GM04503 (cell line): Measurements from ENCODE around the gene CIB4.

ENCODE experiments used
- DNase-seq: peaks from one replicate; pipeline ENCODE4 v3.0.0-alpha.2; 2012; ENCODE audit warnings: low read depth

The CIB4 gene

DNA sequence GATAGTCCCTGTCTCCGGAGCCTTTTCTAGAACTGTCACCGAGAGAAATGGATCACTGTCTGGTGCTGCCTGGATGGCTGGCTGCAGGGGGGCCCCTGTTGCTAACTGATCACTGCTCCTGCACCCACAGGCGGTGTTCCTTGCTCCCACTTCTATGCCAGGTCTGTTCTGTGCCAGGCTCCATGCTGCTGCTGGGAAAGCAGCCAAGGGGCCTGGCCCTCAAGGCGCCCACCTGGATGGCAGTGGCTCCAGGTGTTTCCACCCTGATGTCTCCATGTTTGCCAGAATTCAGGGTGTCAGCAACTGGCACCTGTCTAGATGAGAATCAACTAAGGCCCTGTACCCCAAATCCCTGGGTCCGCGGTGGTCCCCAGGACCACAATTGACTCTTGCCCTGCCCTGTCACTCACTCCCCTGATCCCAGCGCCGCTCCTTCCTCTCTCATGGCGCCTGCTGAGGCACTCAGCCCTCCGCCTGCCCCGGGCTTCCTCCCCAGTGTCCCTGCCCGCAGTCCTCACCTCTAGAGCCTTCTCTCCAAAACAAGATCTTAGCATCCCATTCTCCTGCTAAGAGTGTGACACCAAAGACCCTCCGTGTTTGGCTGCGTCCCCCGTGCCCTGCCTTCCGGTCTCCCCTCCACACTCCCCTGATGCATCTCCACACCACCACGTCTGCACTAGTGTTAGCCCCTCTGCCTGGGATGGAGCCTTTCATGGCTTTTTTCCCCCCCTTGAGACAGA lies 90.7 kb downstream of the CIB4 start:
- no peak for DNase-seq

DNA sequence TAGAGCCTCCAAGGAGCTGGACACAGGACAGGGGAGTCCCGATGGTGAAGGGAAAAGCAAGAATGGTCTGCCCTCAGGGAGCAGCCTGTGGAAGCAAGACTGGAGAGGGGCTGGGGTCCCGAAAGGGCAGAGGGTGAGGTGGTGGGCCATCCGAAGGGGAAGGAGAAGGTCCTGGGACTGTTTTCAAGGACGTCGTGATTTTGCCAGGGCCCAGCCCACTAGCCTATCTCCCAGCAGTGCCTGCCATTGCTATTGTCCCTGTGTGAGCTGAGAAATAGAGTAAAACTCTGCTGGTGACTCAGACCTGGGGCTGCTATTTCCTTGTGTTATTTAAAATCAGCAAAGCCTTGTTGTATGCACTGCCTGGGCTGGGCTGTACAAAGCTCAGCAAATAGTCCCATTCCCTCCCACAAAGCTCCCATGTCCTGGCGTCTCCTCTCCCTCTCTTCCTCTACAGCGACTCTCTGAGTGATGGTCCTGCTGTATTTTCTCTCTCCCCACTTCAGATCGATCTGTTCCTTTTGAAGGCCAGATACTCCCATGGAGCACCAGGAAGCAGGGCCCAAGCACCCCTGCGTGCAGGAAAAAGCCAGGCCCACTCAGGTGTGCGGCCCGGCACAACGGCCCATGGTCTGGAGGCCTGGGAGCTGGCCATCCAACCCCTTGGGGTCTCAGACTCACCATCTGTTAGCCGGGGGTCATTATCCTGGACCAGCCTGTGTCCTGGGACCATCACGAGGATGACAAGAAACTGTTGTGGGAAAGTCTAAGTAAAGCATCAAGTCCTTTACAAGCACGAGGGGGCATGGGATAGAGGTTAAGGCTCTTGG lies 98.3 kb downstream of the CIB4 start:
- no peak for DNase-seq

DNA sequence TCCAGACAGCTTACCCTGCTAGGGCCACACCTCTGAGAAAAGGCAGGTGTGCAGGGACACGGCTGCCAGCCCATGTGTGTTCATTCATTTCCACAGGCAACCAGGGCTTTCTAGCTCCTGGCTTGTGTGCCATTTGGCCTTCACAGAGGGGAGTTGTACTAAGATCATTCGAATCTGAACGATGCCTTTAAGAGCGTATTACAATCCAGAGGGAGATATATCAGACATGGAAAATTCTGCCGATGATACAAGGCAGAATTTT lies 99.0 kb downstream of the CIB4 start:
- DNase-seq: no peak

DNA sequence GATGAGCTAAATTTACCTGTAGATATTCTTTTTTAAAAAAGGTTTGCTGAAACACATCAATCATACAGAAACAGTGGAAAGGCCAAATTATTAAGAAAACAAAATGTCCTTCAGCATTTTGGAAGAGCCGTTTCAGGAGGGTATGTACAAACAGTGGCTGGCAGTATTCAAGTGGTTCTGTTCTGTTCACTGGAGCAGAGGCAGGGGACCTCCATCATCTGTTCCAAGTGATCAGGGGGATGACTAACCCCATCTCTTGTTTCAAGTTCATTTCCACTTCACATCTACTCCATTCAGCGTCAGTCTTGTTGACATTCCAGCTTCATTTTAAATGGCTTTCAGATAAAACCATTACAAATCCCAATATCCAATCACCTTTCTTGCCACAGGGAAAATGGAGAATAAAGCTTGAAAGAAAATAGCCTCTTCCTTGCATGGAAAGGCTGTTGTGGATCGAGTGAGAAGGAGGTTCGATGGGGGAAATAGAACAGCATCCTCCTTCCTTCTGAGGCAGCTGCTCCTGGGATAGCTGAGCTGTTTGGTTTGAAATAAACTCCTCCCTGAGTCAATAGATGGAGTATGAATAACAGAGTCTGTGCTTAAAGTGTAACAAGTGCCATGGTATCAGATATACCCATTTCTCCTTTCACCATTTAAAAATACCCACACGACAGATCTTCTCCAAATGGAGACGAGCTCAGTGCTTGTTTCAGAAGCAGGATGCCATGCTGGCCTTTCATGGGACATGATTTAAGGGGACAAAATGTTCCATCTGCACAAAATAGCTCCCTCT lies 99.6 kb downstream of the CIB4 start:
- DNase-seq: no peak

DNA sequence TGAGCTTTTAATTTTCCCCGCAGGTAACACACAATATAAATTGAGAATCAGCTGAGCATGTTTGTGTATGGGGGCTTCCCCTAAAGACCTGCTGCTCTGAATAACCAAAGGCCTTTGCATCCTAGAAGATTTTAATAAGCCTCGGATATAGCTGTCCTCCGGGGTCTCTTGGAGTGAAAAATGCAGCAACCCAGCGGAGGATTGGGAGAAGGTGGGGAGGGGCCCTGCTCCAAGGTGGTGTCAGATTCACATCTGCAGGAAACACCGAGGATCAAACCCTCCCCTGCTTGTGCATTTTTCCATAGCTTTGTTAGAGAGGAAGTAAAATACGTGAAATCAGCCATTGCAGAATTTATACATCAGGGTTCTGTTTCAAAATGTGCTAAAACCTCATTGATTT lies 100.2 kb downstream of the CIB4 start:
- DNase-seq: no peak

DNA sequence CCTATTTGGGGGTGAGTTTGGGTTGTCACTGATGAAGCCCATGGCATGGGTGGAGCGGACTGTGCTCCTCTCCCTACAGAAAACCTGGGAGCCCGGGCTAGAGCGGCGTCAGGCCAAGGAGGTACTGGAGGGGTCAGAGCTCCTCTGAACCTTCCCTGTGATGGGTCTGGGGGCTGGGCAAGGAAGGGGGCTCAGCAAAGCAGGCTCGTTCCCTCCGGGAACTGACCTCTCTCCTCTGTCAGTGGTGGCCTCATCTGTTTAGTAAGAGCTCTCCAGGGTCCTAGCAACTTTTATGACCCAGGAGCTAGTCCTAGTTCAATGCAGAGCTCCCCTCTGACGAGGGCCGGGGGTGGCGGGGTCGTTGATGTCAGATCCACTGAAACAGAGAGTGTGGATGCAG lies 100.9 kb downstream of the CIB4 start:
- no peak for DNase-seq

DNA sequence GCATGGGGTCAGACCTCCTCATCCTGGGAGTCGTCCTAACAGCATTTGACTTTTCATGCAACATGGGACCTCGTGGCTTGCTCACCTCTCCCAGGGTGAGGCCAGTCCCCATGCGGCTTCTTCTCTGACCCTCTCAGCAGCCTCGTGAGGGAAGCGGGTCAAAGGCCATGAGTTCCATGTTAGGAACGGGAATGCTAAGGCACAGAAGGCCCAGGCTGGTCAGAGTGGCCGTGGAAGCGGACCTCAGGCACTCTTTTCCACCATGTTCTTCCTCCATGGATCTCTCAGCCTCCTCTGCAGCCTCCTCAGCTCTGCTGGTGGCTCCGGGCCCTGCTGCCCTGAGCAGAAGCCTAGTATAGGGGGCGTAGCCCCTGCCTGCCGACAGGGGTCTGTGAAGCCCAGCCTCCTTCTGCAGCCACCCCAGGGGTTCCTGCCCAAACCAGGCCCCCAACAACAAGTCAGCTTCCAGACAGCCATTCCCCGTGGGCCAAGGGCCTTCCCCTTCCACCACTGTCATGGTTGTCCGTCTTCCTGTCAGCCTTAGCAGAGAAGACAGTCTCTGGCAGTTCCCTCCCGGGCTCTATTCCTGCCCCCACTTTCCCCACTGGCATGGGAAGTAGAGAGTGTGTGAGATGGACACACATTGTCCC lies 103.2 kb downstream of the CIB4 start:
- no peak for DNase-seq

DNA sequence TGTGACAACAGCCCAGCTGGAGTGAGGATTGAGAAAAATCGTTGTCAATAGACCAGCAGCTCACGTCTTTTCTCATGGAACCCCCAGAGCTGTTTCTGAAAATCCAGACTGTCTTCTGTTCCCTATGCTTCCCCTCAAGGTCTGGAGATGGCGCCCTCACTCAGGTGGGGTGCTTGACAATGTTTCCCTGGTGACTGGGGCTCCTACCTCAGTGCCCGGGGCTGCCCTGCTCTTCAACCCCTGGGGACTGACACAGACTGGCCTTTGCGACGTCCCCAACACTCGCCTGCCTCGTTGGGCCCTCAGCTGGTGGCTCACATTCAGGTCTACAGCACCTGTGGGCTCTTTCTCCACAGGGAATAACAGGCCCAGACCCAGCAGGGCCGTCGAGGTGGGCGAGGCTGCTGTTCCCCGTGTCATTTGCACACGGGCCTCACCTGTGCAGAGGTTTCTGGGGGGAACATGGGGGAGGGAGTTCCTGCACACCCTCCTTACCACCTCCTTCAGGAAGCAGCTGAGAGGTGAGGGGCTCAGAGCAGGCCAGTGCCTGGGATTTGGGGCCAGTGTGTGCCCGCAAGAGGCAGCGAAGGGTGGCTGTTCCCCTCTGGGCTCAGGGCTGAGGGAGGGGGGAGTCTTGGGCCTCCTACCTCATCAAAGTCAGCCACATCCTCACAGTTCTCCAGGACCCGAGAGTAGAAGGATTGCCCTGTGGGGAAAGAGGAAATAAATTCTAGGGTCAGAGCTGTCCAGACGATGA lies 103.9 kb downstream of the CIB4 start:
- DNase-seq: no peak

DNA sequence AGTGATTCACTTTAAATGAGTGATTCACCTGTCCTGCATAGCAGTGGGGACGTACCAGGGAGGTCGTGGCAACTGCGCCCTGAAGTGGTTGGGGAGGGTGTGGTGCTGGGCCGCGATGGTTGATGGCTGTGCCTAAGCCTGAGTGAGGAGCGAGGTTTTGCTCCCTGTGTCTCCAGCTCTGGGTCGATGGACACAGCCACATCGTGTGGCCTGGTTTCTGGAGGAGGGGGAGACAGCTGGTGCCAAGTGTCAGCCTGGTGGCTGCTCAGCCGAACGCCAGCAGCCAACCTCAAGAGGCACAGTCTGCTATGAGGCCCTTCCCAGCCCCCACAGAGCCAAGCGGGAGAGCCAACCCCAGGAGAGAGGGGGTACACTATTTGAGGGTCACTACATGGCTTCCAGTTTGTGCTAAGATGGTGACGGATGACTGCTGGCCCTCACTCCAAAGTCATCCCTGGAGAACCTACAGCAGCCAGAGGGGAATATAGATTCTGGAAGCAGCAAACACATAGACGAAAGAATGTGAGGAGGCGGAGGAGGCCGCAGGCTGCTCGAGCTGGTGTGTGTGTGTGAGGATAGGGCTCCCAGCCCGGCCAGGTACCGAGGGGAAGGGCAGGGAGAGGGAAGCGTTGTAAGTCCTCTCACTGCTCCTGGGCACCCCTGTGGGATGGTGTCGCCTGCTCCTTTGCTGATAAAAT lies 104.6 kb downstream of the CIB4 start:
- DNase-seq: no peak

DNA sequence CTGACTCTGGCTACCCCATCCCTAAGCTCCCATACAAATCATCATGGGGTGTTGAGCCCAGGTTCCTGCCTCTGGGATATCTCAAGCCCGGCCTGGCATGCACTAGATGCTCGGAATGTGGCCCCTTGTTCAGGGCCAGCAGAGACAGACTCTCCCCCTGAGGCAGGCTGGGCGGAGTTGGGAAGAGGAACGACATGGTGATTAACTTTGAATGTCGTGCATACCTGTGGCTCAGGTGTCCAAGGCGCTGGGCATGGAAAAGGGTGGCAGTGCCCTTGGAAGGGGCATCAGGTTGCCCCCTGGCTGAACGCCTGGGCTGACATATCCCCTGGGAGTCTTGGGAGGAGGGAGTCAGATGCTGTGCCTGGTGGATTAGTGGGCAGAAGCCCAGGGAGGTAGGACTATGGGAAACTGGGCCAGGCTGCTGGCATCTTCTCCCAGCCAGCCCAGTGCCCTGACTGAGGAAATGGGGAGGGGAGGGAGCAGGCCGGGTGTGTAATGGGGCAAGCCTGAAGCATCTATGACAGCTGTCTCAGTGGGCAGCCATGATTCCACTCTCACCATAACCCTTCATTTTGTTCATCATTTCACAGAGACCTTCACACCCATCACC lies 105.4 kb downstream of the CIB4 start:
- no peak for DNase-seq

DNA sequence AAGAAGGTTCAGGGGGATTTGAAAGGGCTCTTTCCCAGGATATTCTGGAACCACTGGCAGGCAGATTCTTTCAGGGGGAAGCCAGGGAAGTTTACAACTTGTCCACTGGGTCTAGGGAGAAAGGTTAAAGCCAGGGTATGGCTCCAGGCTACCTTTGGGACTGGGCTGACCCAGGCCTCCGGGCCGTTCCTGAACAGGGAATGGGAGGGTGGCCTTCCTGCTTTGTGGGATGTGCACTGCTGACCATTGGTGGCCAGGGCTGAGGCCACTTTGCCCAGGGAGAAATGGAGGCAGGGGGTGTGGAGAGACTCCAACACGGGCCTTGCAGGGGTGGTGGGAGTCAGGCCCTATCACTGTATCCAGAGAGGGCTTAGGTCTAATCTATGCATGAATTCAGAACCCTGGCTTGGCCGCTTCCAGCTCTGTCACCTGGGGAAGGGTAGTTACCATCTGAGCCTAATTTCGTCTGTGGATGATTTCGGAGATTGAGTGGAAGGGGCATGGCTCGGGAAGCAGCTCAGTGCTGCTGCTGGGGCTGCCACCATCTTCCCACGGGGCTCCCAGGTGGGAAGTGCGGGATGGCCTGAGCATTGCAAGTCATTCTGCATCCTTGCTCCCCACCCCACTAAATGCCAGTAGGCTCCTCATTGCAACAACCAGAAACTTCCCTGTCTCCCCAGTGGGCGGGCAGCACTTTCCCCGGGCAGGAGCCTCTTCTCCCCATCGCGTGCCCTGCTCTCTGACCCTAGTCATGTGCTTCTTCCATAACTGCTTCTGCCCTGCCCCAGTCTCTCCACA lies 106.1 kb downstream of the CIB4 start:
- DNase-seq: no peak

DNA sequence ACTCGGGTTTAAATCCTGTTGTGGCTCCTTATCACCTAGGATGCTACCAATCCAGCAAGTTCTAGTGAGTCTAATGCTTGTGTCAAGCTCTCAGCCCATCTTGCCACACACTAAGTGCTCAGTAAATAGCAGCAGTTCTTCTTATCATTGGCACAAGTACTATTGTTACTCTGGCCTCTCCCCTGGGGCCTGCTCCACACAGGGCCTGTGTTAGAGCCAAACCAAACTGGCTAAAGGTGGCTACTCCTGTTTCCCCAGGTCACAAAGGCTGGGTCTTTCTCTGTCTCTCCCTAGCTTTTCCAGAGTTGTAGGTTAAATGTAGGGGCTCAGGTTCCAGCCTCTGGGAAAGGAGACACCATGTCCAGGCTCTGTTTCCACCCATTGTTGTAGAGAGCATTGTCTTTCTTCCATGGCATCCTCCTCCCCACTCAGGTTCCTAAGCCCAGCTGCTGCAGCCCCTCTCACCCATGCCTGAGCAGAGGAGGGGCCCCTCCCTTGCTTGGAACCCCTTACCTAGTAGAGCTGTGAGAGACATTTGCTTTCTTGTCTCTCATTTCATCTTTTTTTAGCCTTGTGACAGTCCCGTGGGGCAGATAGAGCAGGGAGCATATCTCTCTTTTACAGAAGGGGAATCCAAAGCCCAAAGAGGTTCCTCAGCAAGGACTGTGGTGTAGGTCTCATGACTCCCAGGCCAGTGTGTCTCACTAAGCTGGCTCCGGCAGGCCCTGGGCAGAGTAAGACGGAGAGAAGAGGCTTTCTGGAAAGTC lies 106.9 kb downstream of the CIB4 start:
- DNase-seq: no peak

DNA sequence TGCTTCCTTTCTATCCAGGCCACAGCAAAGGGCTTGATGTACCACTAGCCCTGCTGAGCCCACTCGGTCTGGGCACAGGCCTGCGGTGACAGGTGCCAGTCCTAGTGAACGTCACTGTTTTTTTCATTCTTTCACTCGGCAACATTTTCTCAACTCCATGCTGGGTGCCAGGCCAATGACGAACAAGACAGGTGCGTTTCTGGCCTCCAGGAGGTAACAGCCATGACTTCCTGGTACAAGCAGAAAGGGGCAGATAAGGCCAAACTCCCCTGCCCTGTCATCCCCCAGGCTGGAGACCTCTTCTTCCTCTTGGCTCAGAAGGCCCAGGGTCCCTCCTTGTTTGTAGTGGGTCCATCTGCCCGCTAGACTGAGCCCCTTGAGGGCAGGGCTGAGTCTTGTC lies 107.5 kb downstream of the CIB4 start:
- DNase-seq: no peak

DNA sequence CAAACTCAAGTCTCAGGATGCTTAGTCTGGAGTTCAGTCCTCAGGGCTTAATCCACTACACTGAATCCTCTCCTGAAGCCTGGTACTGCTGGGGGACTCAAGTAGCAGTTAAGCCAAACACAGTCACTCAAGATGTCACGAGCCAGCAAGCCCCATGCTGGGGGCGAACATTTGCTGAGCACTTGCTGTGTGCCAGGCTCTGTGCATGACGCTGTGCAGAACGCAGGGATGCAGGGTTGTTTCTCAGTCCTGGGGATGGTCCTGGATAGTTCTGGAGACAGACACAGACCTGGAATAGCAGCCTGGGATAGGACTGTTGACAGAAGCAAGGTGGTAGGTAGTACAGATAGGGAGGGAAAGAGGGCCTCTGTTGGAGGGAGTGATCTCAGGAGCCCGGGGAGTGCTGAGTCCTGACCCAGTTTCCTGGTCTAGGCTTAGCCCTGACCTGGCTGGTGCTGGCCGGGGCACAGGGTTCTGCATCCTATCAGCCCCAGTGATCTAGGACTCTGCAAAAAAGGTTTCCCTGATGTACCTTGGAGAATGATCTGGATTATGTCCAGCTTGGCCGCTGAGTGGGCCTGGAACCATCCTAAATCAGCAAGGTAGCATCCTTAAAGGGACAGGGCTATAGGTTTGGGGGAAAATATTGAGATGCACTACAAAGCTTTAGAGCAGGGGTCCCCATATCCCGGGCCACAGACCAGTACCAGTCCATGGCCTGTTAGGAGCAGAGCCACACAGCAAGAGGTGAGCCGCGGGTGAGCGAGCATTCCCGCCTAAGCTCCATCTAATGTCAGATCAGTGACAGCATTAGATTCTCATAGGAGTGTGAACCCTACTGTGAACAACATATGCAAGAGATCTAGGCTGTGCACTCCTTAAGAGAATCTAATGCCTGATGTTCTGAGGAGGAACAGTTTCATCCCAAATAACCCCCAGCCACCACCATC lies 108.6 kb downstream of the CIB4 start:
- no peak for DNase-seq
